GM12892 (cell line): ENCODE data around the gene GMPR2.
"Not testable (repeated sequence)": the region's sequence is repeated elsewhere in the genome, so short reads cannot be mapped to it uniquely, and the experiment has no call there.

ENCODE experiments used
- POLR2A ChIP-seq: IDR thresholded peaks from 2 replicates; pipeline ENCODE4 v1.6.1; 2011; ENCODE audit warnings: low read depth, low read length, control low read depth
- POLR2AphosphoS5 ChIP-seq: IDR thresholded peaks from 2 replicates; pipeline ENCODE4 v1.6.1; 2011; ENCODE audit warnings: low read depth, low read length, control low read depth
- TAF1 ChIP-seq: IDR thresholded peaks from 2 replicates; pipeline ENCODE4 v1.6.1; 2011; ENCODE audit warnings: low read depth, mild to moderate bottlenecking, control low read depth, low read length, borderline replicate concordance

- not testable (repeated sequence) for TF ChIP-seq POLR2A, POLR2AphosphoS5, TAF1
Observed at GRCh38 chr14:24245350-24245749, 12.6 kb downstream of the GMPR2 start.
